Hepatic stellate cell (primary cell): ENCODE measurements around the gene CERKL.
A peak's percentile ranks its signal among the peaks of the same experiment; 100 is the strongest.
"Not testable (repeated sequence)": the region's sequence is repeated elsewhere in the genome, so short reads cannot be mapped to it uniquely, and the experiment has no call there.

Experiments used
- DNase-seq: peaks from one replicate; pipeline ENCODE4 v3.0.0; 2011; ENCODE audit warnings: low spot score

CERKL gene

GRCh38 chr2:181656450-181657291 lies at the start of gene CERKL:
Gene CERKL (minus strand): TSS chr2:181657105. CDS start chr2:181657006, 99 bp downstream.
- peak; percentile 36 for DNase-seq

- not testable (repeated sequence) for DNase-seq
Observed at GRCh38 chr2:181702519-181702918, 45.6 kb upstream of the CERKL start.

- DNase-seq: no peak
Observed at GRCh38 chr2:181698223-181698622, 41.3 kb upstream of the CERKL start.

GRCh38 chr2:181697571-181697970 lies 40.7 kb upstream of the CERKL start:
- no peak for DNase-seq

- DNase-seq: no peak
Observed at GRCh38 chr2:181697126-181697525, 40.2 kb upstream of the CERKL start.

- DNase-seq: no peak
Observed at GRCh38 chr2:181694271-181694670, 37.4 kb upstream of the CERKL start.

- no peak for DNase-seq
Observed at GRCh38 chr2:181690860-181691259, 34.0 kb upstream of the CERKL start.

GRCh38 chr2:181686576-181687185 lies 29.8 kb upstream of the CERKL start:
- DNase-seq: no peak

GRCh38 chr2:181685150-181685688 lies 28.3 kb upstream of the CERKL start:
- no peak for DNase-seq

- no peak for DNase-seq
Observed at GRCh38 chr2:181684454-181685149, 27.7 kb upstream of the CERKL start.

- DNase-seq: peak; percentile 55
Observed at GRCh38 chr2:181683518-181684453, 26.9 kb upstream of the CERKL start.

GRCh38 chr2:181682795-181683517 lies 26.1 kb upstream of the CERKL start:
- no peak for DNase-seq

GRCh38 chr2:181682026-181682789 lies 25.3 kb upstream of the CERKL start:
- no peak for DNase-seq

- no peak for DNase-seq
Observed at GRCh38 chr2:181680937-181681811, 24.3 kb upstream of the CERKL start.

GRCh38 chr2:181680055-181680936 lies 23.4 kb upstream of the CERKL start, which contains the start of gene NEUROD1:
Gene NEUROD1 (minus strand): TSS chr2:181680517. CDS start chr2:181678860, 1,657 bp downstream.
- DNase-seq: no peak

GRCh38 chr2:181679544-181679979 lies 22.7 kb upstream of the CERKL start:
- no peak for DNase-seq

- no peak for DNase-seq
Observed at GRCh38 chr2:181678861-181679543, 22.1 kb upstream of the CERKL start.
